ENCODE measurements around the gene MAPK14. TPM values are rescaled to one million over a fixed set of nuclear protein-coding genes. Genes with fewer than 3 reads are reported as not detected.

Gene MAPK14
- total and polyA plus RNA-seq, 9 of the 15 experiments (the other 6 are each of a cell fraction or from before 2014, with no cell fraction given), result 8.8 to 62.7 (median 35.5) TPM

DNA sequence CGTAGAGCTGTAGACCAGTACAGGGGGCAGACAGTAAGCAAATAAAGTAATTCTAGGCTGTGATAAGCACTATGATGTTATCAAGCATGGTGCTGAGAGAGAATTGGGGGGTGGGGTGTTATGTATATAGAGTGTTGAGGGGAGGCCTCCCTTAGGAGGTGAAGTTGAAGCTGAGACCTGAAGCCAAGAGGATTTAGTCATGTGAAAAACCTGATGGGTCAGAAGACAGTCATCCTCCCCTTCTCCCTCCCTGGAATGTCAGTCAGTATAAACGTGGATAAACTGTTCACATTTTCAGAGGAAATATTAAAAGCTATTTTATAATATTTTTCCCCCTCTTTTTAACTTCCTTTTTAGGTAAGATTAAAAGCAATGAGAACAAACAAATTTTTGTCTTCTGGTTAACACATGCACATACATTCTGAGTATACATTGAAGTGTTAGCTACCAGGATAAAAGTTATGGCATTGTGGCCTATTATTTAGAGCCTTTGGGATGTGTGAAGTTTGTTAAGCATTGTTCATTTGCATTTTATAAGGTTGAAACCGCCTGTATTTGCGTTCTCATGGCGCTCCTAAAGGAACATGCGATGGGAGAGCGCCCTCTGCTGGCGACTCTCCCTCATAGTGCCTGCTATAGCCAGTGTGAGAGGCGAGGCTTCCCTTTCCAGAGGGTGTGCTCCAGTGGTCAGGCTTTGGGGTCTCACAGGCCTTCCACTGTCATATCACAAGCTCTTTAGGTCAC, 67.3 kb downstream of the MAPK14 start (continued):
- TF ChIP-seq, protein P1, sequence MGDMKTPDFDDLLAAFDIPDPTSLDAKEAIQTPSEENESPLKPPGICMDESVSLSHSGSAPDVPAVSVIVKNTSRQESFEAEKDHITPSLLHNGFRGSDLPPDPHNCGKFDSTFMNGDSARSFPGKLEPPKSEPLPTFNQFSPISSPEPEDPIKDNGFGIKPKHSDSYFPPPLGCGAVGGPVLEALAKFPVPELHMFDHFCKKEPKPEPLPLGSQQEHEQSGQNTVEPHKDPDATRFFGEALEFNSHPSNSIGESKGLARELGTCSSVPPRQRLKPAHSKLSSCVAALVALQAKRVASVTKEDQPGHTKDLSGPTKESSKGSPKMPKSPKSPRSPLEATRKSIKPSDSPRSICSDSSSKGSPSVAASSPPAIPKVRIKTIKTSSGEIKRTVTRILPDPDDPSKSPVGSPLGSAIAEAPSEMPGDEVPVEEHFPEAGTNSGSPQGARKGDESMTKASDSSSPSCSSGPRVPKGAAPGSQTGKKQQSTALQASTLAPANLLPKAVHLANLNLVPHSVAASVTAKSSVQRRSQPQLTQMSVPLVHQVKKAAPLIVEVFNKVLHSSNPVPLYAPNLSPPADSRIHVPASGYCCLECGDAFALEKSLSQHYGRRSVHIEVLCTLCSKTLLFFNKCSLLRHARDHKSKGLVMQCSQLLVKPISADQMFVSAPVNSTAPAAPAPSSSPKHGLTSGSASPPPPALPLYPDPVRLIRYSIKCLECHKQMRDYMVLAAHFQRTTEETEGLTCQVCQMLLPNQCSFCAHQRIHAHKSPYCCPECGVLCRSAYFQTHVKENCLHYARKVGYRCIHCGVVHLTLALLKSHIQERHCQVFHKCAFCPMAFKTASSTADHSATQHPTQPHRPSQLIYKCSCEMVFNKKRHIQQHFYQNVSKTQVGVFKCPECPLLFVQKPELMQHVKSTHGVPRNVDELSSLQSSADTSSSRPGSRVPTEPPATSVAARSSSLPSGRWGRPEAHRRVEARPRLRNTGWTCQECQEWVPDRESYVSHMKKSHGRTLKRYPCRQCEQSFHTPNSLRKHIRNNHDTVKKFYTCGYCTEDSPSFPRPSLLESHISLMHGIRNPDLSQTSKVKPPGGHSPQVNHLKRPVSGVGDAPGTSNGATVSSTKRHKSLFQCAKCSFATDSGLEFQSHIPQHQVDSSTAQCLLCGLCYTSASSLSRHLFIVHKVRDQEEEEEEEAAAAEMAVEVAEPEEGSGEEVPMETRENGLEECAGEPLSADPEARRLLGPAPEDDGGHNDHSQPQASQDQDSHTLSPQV (IDR thresholded peaks at IDR 0.05), result peak; percentile 83
- TF ChIP-seq ZNF431 (CRISPR knock-in tag; IDR thresholded peaks at IDR 0.05) (peak; percentile 77), ZEB2 (IDR thresholded peaks at IDR 0.05) (no peak), SMARCA4 (IDR thresholded peaks at IDR 0.05) (peak; percentile 45; the same call in 1 of the 2 replicates), NR1H2 (CRISPR knock-in tag; IDR thresholded peaks at IDR 0.05) (no peak), CBX8 (IDR thresholded peaks at IDR 0.05; ENCODE audit: borderline replicate concordance, extremely low read depth, low read depth, low read length, poor library complexity, severe bottlenecking) (no peak), RAD51 (IDR thresholded peaks at IDR 0.05; ENCODE audit: borderline replicate concordance, low read depth) (no peak), RCOR1 (IDR thresholded peaks at IDR 0.05; ENCODE audit: borderline replicate concordance in 1 of 2, low read depth in 2 of 2, low read length in 2 of 2) (peak in 1 of 2 experiments; percentile 5; a peak in 1 of 4 replicates)
- TF ChIP-seq, protein P2, sequence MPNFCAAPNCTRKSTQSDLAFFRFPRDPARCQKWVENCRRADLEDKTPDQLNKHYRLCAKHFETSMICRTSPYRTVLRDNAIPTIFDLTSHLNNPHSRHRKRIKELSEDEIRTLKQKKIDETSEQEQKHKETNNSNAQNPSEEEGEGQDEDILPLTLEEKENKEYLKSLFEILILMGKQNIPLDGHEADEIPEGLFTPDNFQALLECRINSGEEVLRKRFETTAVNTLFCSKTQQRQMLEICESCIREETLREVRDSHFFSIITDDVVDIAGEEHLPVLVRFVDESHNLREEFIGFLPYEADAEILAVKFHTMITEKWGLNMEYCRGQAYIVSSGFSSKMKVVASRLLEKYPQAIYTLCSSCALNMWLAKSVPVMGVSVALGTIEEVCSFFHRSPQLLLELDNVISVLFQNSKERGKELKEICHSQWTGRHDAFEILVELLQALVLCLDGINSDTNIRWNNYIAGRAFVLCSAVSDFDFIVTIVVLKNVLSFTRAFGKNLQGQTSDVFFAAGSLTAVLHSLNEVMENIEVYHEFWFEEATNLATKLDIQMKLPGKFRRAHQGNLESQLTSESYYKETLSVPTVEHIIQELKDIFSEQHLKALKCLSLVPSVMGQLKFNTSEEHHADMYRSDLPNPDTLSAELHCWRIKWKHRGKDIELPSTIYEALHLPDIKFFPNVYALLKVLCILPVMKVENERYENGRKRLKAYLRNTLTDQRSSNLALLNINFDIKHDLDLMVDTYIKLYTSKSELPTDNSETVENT (CRISPR knock-in tag; IDR thresholded peaks at IDR 0.05), result no peak
- TF ChIP-seq, protein P3, sequence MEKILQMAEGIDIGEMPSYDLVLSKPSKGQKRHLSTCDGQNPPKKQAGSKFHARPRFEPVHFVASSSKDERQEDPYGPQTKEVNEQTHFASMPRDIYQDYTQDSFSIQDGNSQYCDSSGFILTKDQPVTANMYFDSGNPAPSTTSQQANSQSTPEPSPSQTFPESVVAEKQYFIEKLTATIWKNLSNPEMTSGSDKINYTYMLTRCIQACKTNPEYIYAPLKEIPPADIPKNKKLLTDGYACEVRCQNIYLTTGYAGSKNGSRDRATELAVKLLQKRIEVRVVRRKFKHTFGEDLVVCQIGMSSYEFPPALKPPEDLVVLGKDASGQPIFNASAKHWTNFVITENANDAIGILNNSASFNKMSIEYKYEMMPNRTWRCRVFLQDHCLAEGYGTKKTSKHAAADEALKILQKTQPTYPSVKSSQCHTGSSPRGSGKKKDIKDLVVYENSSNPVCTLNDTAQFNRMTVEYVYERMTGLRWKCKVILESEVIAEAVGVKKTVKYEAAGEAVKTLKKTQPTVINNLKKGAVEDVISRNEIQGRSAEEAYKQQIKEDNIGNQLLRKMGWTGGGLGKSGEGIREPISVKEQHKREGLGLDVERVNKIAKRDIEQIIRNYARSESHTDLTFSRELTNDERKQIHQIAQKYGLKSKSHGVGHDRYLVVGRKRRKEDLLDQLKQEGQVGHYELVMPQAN (IDR thresholded peaks at IDR 0.05; ENCODE audit: borderline replicate concordance), result no peak
- TF ChIP-seq, protein P4, sequence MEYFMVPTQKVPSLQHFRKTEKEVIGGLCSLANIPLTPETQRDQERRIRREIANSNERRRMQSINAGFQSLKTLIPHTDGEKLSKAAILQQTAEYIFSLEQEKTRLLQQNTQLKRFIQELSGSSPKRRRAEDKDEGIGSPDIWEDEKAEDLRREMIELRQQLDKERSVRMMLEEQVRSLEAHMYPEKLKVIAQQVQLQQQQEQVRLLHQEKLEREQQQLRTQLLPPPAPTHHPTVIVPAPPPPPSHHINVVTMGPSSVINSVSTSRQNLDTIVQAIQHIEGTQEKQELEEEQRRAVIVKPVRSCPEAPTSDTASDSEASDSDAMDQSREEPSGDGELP (CRISPR knock-in tag; IDR thresholded peaks at IDR 0.05; ENCODE audit: borderline replicate concordance), result peak; percentile 46; the same call in 1 of the 2 replicates
- TF ChIP-seq, protein P5, sequence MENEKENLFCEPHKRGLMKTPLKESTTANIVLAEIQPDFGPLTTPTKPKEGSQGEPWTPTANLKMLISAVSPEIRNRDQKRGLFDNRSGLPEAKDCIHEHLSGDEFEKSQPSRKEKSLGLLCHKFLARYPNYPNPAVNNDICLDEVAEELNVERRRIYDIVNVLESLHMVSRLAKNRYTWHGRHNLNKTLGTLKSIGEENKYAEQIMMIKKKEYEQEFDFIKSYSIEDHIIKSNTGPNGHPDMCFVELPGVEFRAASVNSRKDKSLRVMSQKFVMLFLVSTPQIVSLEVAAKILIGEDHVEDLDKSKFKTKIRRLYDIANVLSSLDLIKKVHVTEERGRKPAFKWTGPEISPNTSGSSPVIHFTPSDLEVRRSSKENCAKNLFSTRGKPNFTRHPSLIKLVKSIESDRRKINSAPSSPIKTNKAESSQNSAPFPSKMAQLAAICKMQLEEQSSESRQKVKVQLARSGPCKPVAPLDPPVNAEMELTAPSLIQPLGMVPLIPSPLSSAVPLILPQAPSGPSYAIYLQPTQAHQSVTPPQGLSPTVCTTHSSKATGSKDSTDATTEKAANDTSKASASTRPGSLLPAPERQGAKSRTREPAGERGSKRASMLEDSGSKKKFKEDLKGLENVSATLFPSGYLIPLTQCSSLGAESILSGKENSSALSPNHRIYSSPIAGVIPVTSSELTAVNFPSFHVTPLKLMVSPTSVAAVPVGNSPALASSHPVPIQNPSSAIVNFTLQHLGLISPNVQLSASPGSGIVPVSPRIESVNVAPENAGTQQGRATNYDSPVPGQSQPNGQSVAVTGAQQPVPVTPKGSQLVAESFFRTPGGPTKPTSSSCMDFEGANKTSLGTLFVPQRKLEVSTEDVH (IDR thresholded peaks at IDR 0.05; ENCODE audit: low read depth, partially characterized antibody), result no peak
